ENCODE measurements around the gene HSD17B12.
A peak's percentile ranks its signal among the peaks of the same experiment; 100 is the strongest.

HSD17B12 gene

GRCh38 chr11:43797866-43798265 is 117.3 kb downstream of the HSD17B12 start:
- DNase-seq (ENCODE audit: low read depth in 2 of 2) = no peak

- no peak for DNase-seq (ENCODE audit: low read depth in 2 of 2)
Observed at GRCh38 chr11:43802509-43802908, 122.0 kb downstream of the HSD17B12 start.

GRCh38 chr11:43803766-43804165 is 123.2 kb downstream of the HSD17B12 start:
- no peak for DNase-seq (ENCODE audit: low read depth in 2 of 2)

- DNase-seq (ENCODE audit: low read depth in 2 of 2) = no peak
Observed at GRCh38 chr11:43806976-43807375, 126.4 kb downstream of the HSD17B12 start.

- DNase-seq (ENCODE audit: low read depth in 2 of 2) = no peak
Observed at GRCh38 chr11:43810929-43811596, 130.5 kb downstream of the HSD17B12 start.

DNA sequence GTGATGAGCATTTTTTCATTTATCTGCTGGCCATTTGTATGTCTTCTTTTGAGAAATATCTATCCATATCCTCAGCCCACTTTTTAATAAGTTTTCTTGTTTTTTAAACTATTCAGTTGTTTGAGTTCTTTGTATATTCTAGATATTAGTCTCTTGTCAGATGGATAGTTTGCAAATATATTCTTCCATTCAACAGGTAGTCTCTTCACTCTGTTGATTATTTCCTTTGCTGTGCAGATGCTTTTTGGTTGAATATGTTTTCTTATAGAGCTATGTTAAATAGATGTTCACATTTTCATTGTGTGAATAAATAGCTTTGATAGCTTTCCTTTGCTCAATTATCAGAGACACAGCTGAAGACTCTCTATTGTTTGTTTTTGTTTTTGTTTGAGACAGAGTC is 131.9 kb downstream of the HSD17B12 start:
- no peak for DNase-seq (ENCODE audit: low read depth in 2 of 2)

DNA sequence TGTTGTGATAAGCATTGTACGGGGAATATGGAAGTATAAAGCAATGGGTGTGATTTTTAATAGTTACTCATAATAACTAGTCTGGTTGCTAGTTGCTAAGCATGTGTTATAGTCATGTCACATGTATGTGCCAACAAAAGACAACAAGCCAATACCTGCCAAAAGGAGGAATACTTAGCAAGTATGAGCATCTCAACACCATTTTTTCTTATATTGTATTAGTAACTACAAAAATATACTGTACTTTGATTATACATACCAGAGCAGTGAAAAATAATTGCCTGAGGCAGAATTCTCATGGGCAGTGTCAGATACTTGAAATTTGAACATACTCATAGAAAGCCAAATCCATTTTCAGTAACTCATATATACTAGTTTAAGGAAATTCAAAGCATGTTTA is 137.7 kb downstream of the HSD17B12 start:
- no peak for DNase-seq (ENCODE audit: low read depth in 2 of 2)

GRCh38 chr11:43819926-43820325 is 139.4 kb downstream of the HSD17B12 start:
- DNase-seq (ENCODE audit: low read depth in 2 of 2) = no peak

DNA sequence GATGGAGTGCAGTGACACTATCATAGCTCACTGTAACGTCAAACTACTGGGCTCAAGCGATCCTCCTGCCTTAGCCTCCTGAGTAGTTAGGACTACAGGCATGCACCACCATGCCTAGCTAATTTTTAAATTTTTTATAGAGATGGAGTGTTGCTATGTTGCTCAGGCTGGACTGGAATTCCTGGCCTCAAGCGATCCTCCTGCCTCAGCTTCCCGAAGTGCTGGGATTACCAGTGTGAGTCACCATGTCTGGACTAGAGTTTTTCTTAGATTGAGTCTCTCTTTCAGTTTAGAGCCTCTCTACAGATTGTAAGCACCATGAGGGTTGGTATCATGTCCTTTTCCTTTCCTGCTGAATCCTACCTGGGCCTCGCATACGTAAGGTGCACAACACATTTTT is 142.8 kb downstream of the HSD17B12 start:
- DNase-seq (ENCODE audit: low read depth in 2 of 2) = no peak

- DNase-seq (ENCODE audit: low read depth in 2 of 2) = no peak
Observed at GRCh38 chr11:43823851-43824250, 143.3 kb downstream of the HSD17B12 start.

- no peak for DNase-seq (ENCODE audit: low read depth in 2 of 2)
Observed at GRCh38 chr11:43825217-43825816, 144.8 kb downstream of the HSD17B12 start.

DNA sequence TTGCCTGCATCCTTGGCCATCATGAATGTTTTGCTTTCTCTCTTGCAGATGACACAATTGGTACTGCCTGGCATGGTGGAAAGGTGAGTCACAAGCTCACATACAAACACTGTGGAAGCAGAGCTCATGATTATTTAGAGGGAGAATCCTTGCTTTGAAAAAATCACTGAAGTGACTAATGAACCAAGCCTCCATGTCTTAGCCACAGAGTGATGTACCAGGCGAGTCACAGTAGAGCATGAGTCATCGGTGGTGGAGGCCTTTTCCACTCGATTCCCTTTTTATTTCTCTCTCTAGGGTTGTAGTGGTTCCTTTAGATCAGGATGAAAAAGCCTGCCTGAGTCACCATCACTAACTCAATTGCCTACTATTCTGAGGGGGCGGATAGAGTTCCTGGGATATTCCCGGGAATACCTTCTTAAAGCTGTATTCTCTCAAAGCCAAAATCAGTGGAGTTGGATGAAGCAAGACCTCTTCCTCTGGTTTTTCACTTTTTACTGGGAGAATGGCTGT is 150.4 kb downstream of the HSD17B12 start:
- DNase-seq (ENCODE audit: low read depth in 2 of 2) = peak; percentile 17 to 46

- no peak for DNase-seq (ENCODE audit: low read depth in 2 of 2)
Observed at GRCh38 chr11:43832536-43832935, 152.0 kb downstream of the HSD17B12 start.

GRCh38 chr11:43833657-43834073 is 153.1 kb downstream of the HSD17B12 start:
- DNase-seq (ENCODE audit: low read depth in 2 of 2) = no peak

DNA sequence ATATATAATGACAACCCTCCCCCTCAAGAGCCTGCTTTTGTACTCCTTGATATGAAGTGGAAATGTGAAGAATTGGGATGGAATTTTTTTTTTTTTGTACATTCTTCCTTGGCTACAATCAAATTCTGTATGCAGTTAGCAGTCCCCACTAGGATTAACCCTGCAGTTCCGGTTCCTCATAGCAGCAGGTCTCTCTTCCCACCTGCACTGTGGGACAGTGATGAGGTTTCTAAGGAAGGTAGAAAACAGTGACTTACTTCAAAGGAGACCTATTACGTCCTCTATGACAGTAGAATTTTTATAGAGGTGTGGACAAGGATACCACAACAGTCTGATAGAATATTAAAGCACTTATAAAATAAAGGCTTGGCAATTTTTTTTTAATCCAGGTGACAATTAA is 153.7 kb downstream of the HSD17B12 start:
- no peak for DNase-seq (ENCODE audit: low read depth in 2 of 2)

- no peak for DNase-seq (ENCODE audit: low read depth in 2 of 2)
Observed at GRCh38 chr11:43835104-43835503, 154.6 kb downstream of the HSD17B12 start.

DNA sequence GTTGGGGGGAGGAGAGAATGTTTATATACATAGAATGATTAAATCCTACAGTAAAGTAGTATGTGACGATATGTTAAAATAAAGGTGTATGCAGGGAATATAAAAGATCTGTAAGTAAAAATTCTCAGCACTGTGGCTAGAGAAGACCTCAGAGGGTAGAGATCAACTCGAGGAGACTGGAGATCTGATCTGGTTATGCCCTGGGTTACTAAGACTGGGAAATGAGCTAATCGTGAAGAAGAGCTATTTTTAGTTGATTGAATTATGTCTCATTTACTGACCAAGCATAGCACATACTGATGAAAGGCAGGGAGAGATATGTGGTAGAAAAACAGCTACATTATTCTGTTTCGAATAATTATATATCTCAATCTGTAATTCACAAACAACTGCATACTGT is 157.3 kb downstream of the HSD17B12 start:
- DNase-seq (ENCODE audit: low read depth in 2 of 2) = no peak

- no peak for DNase-seq (ENCODE audit: low read depth in 2 of 2)
Observed at GRCh38 chr11:43842021-43842420, 161.5 kb downstream of the HSD17B12 start.

DNA sequence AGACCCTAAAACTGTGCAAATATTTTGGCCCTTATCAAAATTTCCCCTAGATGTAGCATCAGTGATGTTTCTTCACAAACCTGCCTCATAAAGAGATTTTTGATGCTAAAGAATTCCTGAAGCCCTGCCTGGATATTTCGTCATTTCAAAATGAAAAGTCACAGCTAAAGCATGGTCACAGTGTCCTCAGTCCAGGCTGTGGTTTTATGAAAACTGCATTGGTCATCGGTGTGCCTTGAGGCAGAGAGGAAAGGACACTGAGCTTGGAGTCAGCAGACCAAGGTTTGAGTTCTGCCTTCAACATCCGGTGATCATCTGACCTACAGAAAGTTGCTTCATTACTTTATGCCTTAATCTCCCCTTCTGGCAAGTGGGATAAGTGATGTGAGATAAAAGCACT is 165.3 kb downstream of the HSD17B12 start:
- DNase-seq (ENCODE audit: low read depth in 2 of 2) = no peak

DNA sequence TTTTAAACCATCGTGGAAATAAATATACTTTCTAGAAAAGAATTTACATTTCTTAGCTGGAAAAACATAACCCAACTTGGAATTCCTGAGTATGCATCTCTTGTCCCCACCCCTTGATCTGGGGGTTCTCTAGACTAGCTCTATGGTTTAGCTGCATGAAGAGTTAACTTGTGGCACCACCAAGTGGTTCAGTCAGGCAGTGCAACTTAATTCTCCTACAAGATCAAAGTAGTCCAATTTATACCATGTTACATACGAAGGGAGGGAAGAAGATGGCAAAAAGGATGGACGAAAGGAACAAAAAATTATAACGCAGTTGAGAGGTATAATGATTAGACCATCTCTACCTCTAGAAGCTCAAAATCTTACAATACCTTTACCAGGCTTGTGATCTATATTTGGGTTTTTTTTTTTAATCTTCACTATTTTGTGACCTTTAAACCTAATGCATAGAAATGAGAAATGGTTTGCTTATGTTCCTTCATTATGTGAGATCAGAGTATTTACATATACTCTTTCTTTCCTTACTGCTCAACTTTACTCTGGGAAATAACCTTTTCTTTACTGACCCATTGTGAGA is 171.6 kb downstream of the HSD17B12 start:
- DNase-seq (ENCODE audit: low read depth in 2 of 2) = peak; percentile 20 to 45

DNA sequence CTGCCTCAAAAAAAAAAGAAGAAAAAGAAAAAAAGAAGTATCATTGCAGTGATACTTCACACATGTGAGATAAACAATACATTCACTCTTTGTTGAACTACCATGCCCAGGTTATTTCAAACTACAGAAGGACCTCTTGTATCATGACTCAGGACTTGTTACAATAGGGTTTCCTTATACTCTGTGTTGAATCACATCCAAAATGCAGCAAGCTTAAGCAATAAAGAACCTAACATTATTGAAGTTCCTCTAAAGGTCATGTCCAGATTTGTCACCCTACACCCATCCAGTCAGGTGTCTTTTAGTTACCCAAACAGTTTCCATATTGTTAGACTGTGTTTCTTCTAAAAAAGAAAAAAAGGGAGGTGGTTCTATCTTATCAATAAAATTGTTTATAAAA is 173.2 kb downstream of the HSD17B12 start:
- no peak for DNase-seq (ENCODE audit: low read depth in 2 of 2)

DNA sequence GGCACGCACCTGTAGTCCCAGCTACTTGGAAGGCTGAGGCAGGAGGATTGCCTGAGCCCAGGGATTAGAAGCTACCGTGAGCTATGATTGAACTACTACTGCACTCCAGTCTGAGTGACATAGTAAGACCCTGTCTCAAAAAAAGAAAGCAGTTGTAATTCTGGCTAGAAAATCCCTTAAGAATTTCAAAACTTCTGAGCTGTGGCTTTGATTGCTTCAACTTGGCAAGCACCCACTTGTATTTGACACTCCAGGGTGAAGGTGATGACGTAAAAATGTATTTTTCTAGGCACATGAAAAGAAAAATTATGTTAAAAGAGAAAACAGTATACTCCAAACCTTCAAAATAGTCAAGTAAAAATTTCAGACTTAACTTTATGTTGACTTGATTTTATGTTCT is 176.5 kb downstream of the HSD17B12 start:
- DNase-seq (ENCODE audit: low read depth in 2 of 2) = no peak

DNA sequence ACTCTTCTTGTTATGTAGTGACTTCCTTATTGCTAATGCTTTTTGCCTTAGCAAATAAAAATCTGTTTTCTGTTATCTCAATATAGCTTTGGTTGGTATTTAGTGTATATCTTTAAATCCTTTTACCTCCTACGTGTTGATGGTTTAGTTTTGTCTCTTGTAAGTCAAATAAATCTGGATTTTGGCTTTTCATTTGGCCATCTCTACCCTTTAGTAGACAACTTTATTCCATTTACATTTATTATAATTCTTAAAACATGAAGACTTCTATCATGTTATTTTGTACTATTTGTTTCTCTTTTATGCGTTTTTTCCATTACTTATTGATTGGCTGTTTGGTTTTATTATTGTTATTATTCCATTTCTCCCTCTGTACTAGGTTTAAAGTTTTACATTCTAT is 180.6 kb downstream of the HSD17B12 start:
- DNase-seq (ENCODE audit: low read depth in 2 of 2) = no peak

Data from activated CD8-positive, alpha-beta memory T cell treated with anti-CD3 and anti-CD28 coated beads for 4 hours (primary cell).